ENCODE results near the gene KLF16.

KLF16 gene

GRCh38 chr19:1818549-1819195, 44.7 kb downstream of the KLF16 start:
- no peak for DNase-seq

- no peak for DNase-seq
These were observed 45.7 kb downstream of the KLF16 start for GRCh38 chr19:1817553-1818179.

DNA sequence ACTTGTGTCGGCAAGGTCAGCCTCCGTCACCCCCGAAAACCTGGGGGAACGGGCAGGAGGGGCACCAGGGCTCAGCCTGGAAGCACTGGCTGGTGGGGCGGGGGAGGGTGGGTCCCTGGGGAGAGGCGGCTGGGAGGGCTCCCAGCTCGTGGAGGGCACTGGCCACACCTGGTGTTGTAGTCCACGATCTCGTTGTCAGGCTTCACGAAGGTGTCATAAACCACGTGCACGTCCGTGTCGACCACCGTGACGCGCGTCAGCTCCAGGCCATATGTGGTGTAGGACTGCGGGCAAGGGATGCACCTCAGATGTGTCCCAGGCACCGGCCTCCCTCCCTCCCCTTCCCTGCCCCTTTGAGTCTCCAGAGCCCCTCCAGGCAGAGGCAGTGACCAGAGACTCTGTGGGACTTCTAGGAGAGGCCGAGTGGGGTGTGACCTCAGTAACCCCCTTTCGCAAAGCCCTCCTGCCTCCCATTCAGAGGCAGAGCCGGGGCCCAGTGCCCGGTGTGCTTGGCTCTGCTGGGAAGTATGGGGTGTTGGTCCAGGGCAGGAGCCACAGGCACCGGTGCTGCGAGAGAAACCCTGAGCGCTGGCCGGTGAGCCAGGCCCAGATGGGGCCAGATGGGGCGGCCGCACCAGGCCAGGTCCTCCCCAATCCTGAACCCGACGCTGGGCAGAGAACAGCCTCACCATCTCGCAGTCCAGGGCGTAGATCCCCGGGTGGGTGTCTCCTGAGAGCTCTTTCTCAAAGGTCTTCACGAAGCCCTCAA, 46.7 kb downstream of the KLF16 start:
- no peak for DNase-seq

- no peak for DNase-seq
These were observed 47.5 kb downstream of the KLF16 start for GRCh38 chr19:1815605-1816529.

DNA sequence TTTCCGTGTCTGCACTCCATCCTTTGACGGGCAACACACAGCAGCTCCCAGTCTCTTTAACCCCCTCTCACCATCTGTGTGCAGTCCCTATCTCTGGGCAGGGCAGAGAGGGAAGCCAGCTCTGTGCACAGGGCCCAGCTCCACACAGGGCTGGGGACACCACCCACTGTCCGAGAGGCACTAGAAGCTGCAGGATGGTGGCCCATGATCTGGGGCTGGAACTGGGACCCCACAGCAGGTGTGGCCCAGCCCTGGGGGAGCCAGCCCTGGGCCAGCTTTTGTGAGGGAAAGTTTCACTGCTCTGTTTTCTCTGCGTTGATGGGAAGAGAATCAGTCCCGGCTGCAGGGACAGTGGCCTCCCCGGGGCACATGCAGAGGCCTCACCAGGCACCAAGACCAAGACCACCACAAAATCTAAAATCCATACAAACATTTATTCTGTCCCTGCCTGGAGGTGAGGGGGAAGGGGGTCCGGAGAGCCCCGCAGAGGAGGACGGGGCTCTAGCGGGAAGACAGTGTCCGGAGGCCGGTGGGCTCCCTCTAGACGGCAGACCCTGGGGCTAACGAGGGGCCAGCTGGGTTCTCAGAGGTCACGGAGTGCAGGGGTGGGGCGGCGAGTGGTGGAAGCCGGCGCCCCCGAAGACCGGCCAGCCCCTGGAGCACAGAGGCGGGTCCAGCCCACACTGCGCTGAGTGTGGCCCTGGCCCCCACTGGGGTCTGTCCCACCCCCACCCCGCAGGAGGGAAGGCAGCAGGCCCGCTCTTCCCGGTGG, 48.4 kb downstream of the KLF16 start:
- no peak for DNase-seq

DNA sequence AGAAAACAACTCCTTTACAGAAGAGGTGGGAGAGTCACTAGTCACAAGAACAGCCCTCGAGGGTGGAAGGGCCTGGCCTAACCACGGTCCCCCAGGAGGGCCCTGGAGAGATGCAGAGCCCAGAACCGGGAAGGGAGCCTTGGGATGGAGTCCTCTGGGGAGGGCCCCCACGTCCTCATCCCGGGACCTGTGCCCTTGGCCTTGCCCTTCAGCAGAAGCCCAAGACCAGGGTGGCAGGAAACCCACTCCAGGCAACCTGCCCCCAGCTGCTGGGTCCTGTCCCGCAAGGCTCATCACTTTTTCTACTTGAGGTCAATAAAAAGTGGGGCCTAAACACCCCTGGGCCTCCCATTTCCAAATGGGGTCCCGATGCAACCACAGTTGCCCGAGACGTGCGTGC, 49.0 kb downstream of the KLF16 start:
- DNase-seq = no peak

- DNase-seq = no peak
These were observed 49.9 kb downstream of the KLF16 start for GRCh38 chr19:1813192-1814182.

- peak; percentile 89 for DNase-seq
These were observed 50.8 kb downstream of the KLF16 start for GRCh38 chr19:1812426-1813191.

- no peak for DNase-seq
These were observed 51.4 kb downstream of the KLF16 start, which contains the start of gene ATP8B3 for GRCh38 chr19:1811942-1812425. Gene ATP8B3 (minus strand): TSS chr19:1812276. CDS start chr19:1811736, 540 bp downstream.

DNA sequence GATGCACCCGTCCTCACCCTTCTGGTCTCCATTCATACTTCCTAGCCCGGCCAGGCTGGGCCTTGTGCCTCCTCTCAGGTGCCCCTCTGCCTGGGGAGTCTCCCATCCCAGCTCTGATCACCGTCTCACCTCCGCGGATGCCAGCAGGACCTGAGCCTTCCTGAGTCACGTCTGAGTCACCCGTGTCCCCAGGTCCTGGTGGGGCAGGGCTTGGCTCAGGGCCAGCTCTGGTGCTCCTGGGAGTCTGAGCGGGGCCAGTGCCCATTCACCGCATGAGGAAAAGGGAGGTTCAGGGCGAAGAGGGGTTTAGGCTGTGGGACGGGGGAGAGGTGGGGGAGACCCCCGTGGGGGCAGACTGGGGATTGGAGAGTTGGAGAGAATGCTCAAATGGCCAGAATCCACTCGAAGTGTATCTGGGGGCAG, 51.9 kb downstream of the KLF16 start:
- no peak for DNase-seq

DNA sequence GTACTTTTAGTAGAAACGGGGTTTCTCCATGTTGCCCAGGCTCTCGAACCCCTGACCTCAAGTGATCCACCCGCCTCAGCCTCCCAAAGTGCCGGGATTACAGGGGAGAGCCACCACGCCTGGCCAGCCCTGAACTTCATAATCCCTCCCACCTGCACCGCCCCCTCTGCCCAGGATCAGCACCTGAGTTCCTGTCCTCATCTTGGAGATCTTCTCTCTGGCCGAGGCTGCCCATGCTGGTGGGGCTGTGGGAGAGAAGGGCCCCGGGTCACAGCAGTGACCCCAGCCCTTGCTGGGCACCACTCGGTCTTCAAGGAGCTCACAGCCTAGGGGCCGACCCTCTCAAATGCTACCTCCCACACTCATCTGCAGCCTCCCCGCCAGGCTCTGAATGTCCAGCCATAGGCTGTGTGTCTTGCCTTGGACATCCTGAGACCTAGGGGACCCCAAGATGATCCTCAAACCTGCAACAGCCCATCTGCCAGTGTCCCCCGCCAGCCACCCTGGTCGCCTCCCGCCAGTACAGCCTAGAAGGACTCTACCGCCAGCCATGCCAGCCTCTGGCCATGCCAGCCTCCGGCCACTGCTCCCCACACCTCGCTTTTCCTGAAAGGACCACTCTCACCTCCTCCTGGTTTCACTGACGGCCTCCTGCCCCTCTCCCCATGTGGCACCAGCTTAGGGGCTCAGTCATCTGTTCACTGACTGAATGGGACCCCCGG, 52.8 kb downstream of the KLF16 start:
- no peak for DNase-seq

DNA sequence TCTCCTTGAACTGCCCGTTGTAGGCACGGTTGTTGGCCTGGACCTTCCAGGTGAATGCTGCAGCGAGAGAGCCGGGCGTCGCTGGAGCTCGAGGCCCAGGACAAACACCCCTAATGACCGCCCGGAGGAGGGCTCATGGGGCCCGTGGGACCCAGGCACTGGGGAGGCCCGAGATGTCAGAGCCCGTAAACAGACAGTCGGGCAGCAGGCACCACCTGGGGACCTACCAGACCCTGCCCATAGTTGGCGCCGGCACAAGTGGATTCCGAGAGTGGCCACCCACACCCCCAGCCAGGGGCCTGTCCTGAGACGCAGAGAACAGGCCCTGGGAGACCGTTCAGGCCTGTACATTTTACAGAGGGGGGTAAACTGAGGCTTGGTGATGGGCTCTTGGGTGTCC, 53.7 kb downstream of the KLF16 start:
- no peak for DNase-seq

DNA sequence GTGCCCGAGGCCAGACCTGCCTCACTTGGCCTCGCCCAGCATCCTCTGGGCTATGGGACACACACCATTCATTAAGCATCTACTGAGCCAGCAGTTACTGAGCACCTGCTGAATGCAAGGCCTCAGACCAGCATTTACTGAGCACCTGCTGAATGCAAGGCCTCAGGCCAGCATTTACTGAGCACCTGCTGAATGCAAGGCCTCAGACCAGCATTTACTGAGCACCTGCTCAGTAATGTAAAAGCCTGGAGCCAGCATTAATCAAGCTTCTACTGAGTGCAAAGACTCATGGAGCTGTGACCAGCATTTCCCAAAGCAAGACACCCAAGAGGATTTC, 55.0 kb downstream of the KLF16 start:
- DNase-seq = no peak

- no peak for DNase-seq
These were observed 55.5 kb downstream of the KLF16 start for GRCh38 chr19:1807695-1808394.

GRCh38 chr19:1807030-1807694, 56.2 kb downstream of the KLF16 start:
- DNase-seq = no peak

DNA sequence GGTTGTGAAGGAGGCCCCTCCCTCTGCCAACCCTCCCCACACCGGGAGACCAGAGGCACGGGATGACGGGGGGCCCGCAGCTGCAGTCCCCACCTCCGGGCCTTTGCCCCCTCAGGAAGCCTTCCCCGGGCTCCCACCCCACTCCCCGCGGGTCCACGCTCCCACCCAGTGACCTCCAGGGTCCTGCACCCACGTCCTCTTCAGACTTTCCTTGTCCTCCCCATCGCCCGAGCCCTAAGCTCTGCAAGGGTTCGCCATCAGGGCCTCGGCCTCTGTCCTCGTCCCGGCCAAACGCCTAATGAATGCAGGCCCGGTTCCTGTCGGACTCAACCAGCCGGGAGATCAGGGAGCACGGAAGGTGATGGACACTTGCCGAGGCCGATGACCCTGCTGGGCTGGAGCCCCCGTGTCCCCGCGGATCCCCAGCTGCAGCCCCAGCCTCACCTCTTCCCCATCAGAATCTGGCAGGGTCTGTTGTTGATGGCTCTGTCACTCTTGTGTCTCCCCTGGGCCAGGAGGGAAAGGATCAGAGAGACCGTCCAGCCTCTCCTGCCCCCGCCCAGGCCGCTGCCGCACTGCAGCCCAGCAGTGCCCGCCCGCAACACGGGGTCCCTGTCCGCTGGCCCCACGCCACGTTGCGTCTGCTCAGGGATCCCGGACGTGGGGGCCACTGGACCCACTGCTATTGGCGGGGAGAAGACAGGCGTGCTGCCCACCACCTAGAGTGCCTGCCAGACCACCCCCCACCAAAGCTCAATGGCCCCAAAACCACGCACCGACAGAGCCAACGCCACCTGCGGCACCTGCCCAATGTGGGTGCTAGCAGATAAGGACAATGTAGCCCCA, 57.0 kb downstream of the KLF16 start:
- DNase-seq = no peak
